Adrenal gland (tissue), 12 donors: ENCODE data around the gene MET. TPM values are rescaled to one million over a fixed set of nuclear protein-coding genes. Genes with fewer than 3 reads are reported as not detected.

Source experiments
- DNase-seq, 7 donors: peaks; one replicate each; pipeline ENCODE4 v3.0.0-alpha.2; 2019 to 2020
- H3K27ac ChIP-seq, 5 donors: fragments of 200-600 bp; sonication (generic) in 4 of 5; 1 replicate in 3 of 5; 2 replicates in 2 of 5; pipeline versions ENCODE4 v1.5.1 to v1.8.0; 2016 to 2020; ENCODE audit warnings: mild to moderate bottlenecking in 1 of 5
- H3K27me3 ChIP-seq: fragments of 200-600 bp; 2 replicates; pipeline ENCODE4 v1.8.0; 2021
- H3K36me3 ChIP-seq, 2 donors: fragments of 200-600 bp; replicated peaks in 1 of 2; 1 replicate in 1 of 2; 2 replicates in 1 of 2; pipeline versions ENCODE4 v1.5.1 to v1.8.0; 2018 to 2022
- H3K4me1 ChIP-seq, 2 donors: fragments of 200-600 bp; replicated peaks in 1 of 2; 1 replicate in 1 of 2; 2 replicates in 1 of 2; pipeline versions ENCODE4 v1.5.1 to v1.8.0; 2018 to 2021
- H3K4me3 ChIP-seq, 4 donors: fragments of 200-600 bp; sonication (generic) in 3 of 4; one replicate each; pipeline ENCODE4 v1.5.1; 2016 to 2018
- H3K9me3 ChIP-seq, 3 donors: fragments of 200-600 bp; sonication (generic) in 1 of 3; replicated peaks in 1 of 3; 1 replicate in 2 of 3; 2 replicates in 1 of 3; pipeline versions ENCODE4 v1.5.1 to v1.8.0; 2016 to 2021
- POLR2A ChIP-seq, 2 donors: fragments of 450-650 bp; IDR thresholded peaks; one replicate each; pipeline ENCODE4 v1.6.1; 2017; ENCODE audit warnings: antibody characterized with exemption in 2 of 2, mild to moderate bottlenecking in 2 of 2, moderate library complexity in 1 of 2
- WGBS, 4 donors: extraction: QIAGEN DNeasy Blood & Tissue Kit in 2 of 4; methylation state at CpG; one replicate each; pipeline versions ENCODE4 v1.1.5 to v1.1.7; 2013 to 2017; 5-methylcytosine and 5-hydroxymethylcytosine counted together
- intact Hi-C, 2 donors: fragments of 100-400 bp; cut with DNase I; formaldehyde crosslinking; loops; one replicate each; pipeline versions ENCODE4 v1.14.1 to v1.15.0; 2022 to 2023
- polyA plus RNA-seq, 3 donors: library from polyadenylated mRNA; stranded (reverse); fragments of 200-250 nt in 2 of 3; fragments of 350-450 nt in 1 of 3; fragmentation: Illumina TruSeq in 1 of 3; extraction: RNeasy Lipid Tissue Mini Kit (QIAGEN cat#74804) in 1 of 3; gene quantifications; one replicate each; pipeline ENCODE4 v1.2.3, GENCODE V29; 2013 to 2014
- total RNA-seq, 9 donors: library from RNA; depleted of rRNA in 4 of 9; stranded (reverse); fragments of >200 nt in 4 of 9; fragments of 120-200 nt in 1 of 9; fragmentation: NEBNext Ultra II Directional in 1 of 9; extraction: Animal tissue kit (Norgen Biotek cat#: 25700) in 1 of 9; gene quantifications; one replicate each; pipeline versions ENCODE4 v1.1.0 to v1.2.4, GENCODE V29; 2013 to 2023
- TF ChIP-seq, protein P1 (sequence below), 6 experiments: fragments of 450-650 bp in 4 of 6; fragments of 200-600 bp in 2 of 6; sonication (generic) in 1 of 6; IDR thresholded peaks; 1 replicate in 5 of 6; 2 replicates in 1 of 6; pipeline versions ENCODE4 v1.5.1 to v1.8.0; 2016 to 2021; ENCODE audit warnings: antibody characterized with exemption in 6 of 6, mild to moderate bottlenecking in 2 of 6, moderate library complexity in 1 of 6
- donor health status: healthy with polysubstance abuse.
- donor health status: Bipolar disorder and iron deficiency.
- donor health status: DM: yes; HTN: yes; CAD: no.
- donor health status: DM: no; HTN: no; CAD: no.
- donor health status: DM: no; HTN: no; CAD: no.
- donor health status: DM: yes; HTN: yes; CAD: no.

MET gene
- total and polyA plus RNA-seq, 12 donors: 0.55 to 2.3 (median 0.79) TPM

DNA sequence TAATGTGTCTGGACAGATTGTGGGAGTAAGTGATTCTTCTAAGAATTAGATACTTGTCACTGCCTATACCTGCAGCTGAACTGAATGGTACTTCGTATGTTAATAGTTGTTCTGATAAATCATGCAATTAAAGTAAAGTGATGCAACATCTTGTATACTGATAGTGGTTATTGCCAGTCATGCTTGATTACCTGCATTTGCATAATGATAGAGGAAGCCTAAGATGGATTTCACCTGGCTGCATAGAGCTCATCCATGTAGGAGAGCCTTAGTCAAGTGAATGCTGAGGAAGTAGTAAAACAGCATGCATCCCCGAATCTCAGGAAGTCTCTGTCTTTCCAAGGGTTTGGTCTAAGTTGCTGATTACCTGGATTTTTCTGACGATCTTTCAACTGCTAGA lies 126.2 kb downstream of the MET start:
- Histone ChIP-seq H3K4me3 (no peak overlapping the region), H3K4me1 (no peaks in the 10 kb centered on the region), H3K27ac (no peak overlapping the region), H3K9me3 (no peaks in the 10 kb centered on the region), H3K36me3 (no peaks in the 10 kb centered on the region), H3K27me3 (peaks cover 3% of the 10 kb centered on the region)
- 72 to 84% (median 79%) methylated on average over 3 of the region's 3 CpGs for WGBS, 4 donors
- intact Hi-C loops: no loop called here
- TF ChIP-seq, protein P1, sequence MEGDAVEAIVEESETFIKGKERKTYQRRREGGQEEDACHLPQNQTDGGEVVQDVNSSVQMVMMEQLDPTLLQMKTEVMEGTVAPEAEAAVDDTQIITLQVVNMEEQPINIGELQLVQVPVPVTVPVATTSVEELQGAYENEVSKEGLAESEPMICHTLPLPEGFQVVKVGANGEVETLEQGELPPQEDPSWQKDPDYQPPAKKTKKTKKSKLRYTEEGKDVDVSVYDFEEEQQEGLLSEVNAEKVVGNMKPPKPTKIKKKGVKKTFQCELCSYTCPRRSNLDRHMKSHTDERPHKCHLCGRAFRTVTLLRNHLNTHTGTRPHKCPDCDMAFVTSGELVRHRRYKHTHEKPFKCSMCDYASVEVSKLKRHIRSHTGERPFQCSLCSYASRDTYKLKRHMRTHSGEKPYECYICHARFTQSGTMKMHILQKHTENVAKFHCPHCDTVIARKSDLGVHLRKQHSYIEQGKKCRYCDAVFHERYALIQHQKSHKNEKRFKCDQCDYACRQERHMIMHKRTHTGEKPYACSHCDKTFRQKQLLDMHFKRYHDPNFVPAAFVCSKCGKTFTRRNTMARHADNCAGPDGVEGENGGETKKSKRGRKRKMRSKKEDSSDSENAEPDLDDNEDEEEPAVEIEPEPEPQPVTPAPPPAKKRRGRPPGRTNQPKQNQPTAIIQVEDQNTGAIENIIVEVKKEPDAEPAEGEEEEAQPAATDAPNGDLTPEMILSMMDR (IDR thresholded peaks at IDR 0.05): no peak
- TF ChIP-seq POLR2A (IDR thresholded peaks at IDR 0.05): no peak
- no peak for DNase-seq

- H3K27ac ChIP-seq: no peak overlapping the region
- TF ChIP-seq, protein P1 (IDR thresholded peaks at IDR 0.05): no peak
- no peak for TF ChIP-seq POLR2A (IDR thresholded peaks at IDR 0.05)
- H3K4me3 ChIP-seq: no peak overlapping the region
- no peaks in the 10 kb centered on the region for H3K9me3 ChIP-seq
- intact Hi-C loops: loop anchor here in 1 of 2 donors (10.0 kb wide), 1 partner anchor 625 kb away; no protein-coding TSS in a partner anchor
- H3K36me3 ChIP-seq: no peaks in the 10 kb centered on the region
- no peaks in the 10 kb centered on the region for H3K4me1 ChIP-seq
- no peak for DNase-seq
- H3K27me3 ChIP-seq: peaks cover 3% of the 10 kb centered on the region
Observed at GRCh38 chr7:116799916-116800315, 127.9 kb downstream of the MET start.

- H3K4me1 ChIP-seq: no peaks in the 10 kb centered on the region
- WGBS, 4 donors: 71 to 88% (median 80%) methylated on average over 2 of the region's 2 CpGs
- intact Hi-C loops: loop anchor here in 1 of 2 donors (10.0 kb wide), 1 partner anchor 626 kb away; no protein-coding TSS in a partner anchor
Observed at GRCh38 chr7:116800594-116800993, 128.6 kb downstream of the MET start.

GRCh38 chr7:116801092-116801710 lies 129.2 kb downstream of the MET start:
- Histone ChIP-seq H3K4me3 (no peak overlapping the region), H3K27me3 (peaks cover 3% of the 10 kb centered on the region), H3K4me1 (no peaks in the 10 kb centered on the region), H3K36me3 (no peaks in the 10 kb centered on the region), H3K27ac (no peak overlapping the region), H3K9me3 (no peaks in the 10 kb centered on the region)
- TF ChIP-seq POLR2A (IDR thresholded peaks at IDR 0.05): no peak
- TF ChIP-seq, protein P1 (IDR thresholded peaks at IDR 0.05): no peak
- DNase-seq: no peak
- intact Hi-C loops: loop anchor here in 1 of 2 donors (10.0 kb wide), 1 partner anchor 626 kb away; no protein-coding TSS in a partner anchor
- 38 to 49% (median 45%) methylated on average over 2 of the region's 2 CpGs for WGBS, 4 donors

More at GRCh38 chr7:116800594-116800993, 128.6 kb downstream of the MET start:
- H3K27ac ChIP-seq: no peak overlapping the region
- peaks cover 3% of the 10 kb centered on the region for H3K27me3 ChIP-seq
- H3K4me3 ChIP-seq: no peak overlapping the region
- no peak for DNase-seq
- no peaks in the 10 kb centered on the region for H3K36me3 ChIP-seq
- H3K9me3 ChIP-seq: no peaks in the 10 kb centered on the region
- TF ChIP-seq POLR2A (IDR thresholded peaks at IDR 0.05): no peak
- TF ChIP-seq, protein P1 (IDR thresholded peaks at IDR 0.05): no peak
